ENCODE results near the gene RPS6KL1.
"Not testable (repeated sequence)": the region's sequence is repeated elsewhere in the genome, so short reads cannot be mapped to it uniquely, and the experiment has no call there.

The RPS6KL1 gene

DNA sequence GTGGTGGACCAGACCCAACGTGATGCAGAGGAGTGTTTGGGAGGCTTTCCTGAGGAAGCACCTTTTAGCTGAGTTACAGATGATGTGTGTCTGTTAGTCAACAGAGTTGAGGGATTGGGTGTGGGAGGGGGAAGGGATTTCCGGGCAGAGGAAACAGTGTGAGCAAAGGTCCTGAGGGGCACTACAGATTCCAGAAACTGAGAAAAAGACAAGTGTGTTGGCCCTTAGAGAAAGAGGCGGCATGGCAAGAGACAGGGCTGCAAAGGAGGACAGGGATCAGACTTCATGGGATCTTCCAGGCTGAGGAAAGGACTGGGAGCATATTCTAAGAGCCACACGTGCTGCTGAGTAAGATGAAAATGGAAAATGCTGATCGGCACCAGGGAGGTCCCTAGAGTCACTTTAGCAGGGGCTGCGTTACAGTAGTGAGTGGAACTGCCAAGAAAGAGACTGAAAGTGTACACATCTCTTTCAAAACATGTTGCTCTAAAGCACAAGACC, 9.4 kb upstream of the RPS6KL1 start:
- no peak overlapping the region for H3K27ac ChIP-seq (ENCODE audit: extremely low read depth, low read depth, low read length)
- TF ChIP-seq ZNF623 (tag by site-specific recombination; IDR thresholded peaks at IDR 0.05) (peak; percentile 26; the same call in 1 of the 2 replicates), KLF16 (tag by site-specific recombination; IDR thresholded peaks at IDR 0.05) (no peak)
- ChIA-PET POLR2A (interaction anchor here (0.5 kb wide), 1 partner anchor 9 kb away, joined by 3 read pairs; the partner anchor contains the start of gene RPS6KL1), CTCF (interaction anchor here (0.7 to 1.2 kb wide), 3 partner anchors 9 to 27 kb away, joined by 3 read pairs; partner anchors contain the start of gene RPS6KL1)
- no peak overlapping the region for H3K4me3 ChIP-seq (ENCODE audit: low read depth, low read length)
- H3K4me1 ChIP-seq (ENCODE audit: control insufficient read depth, insufficient read depth, low read length), result no peaks in the 10 kb centered on the region
- H3K36me3 ChIP-seq (ENCODE audit: control insufficient read depth in 2 of 2, insufficient read depth in 1 of 2, low read length in 2 of 2), result no peaks in the 10 kb centered on the region
- H3K9me3 ChIP-seq (ENCODE audit: control insufficient read depth, insufficient read depth, low read depth, low read length), result no peaks in the 10 kb centered on the region

DNA sequence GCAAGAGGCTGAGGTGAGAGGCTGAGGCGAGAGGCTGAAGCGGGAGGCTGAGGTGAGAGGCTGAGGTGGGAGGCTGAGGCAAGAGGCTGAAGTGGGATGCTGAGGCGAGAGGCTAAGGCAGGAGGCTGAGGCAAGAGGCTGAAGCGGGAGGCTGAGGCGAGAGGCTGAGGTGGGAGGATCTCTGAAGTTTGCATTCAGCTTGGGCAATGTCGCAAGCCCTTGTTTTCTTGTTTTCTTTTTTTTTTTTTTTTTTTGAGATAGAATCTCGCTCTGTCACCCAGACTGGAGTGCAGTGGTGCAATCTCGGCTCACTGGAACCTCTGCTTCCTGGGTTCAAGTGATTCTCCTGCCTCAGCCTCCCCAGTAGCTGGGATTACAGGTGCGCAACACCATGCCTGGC, 8.7 kb upstream of the RPS6KL1 start:
- H3K9me3 ChIP-seq (ENCODE audit: control insufficient read depth, insufficient read depth, low read depth, low read length); H3K4me3 ChIP-seq (ENCODE audit: low read depth, low read length); H3K4me1 ChIP-seq (ENCODE audit: control insufficient read depth, insufficient read depth, low read length); H3K36me3 ChIP-seq (ENCODE audit: control insufficient read depth in 2 of 2, insufficient read depth in 1 of 2, low read length in 2 of 2); H3K27ac ChIP-seq (ENCODE audit: extremely low read depth, low read depth, low read length): not testable (repeated sequence)
- ChIA-PET CTCF (interaction anchor here (0.6 to 1.6 kb wide), 4 partner anchors 24 to 156 kb away, joined by 3 to 4 read pairs (median 3); no protein-coding TSS in a partner anchor), POLR2A (interaction anchor here (1.0 kb wide), 1 partner anchor 8 kb away, joined by 4 read pairs; the partner anchor contains the start of gene RPS6KL1)

DNA sequence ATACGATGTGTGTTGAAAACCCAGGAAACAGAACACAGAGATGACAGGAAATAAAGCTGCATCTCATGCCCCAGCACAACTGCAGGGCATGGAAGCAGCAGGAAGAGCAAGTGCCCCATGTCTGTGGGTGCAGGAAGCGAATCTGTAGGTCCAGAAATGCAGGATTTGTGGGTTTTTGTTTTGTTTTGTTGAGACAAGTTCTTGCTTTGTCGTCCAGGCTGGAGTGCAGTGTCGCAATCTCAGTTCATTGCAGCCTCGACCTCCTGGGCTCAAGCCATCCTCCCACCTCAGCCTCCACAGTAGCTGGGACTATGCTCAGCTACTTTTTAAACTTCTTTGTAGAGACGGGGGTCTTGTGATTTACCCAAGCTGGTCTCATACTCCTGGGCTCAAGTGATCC, 6.2 kb upstream of the RPS6KL1 start:
- CTCF ChIA-PET, result interaction anchor here (1.3 to 1.4 kb wide), 2 partner anchors 15 to 159 kb away, joined by 4 to 6 read pairs; no protein-coding TSS in a partner anchor
- Histone ChIP-seq H3K27ac (ENCODE audit: extremely low read depth, low read depth, low read length) (no peak overlapping the region), H3K9me3 (ENCODE audit: control insufficient read depth, insufficient read depth, low read depth, low read length) (no peaks in the 10 kb centered on the region), H3K36me3 (ENCODE audit: control insufficient read depth in 2 of 2, insufficient read depth in 1 of 2, low read length in 2 of 2) (no peaks in the 10 kb centered on the region), H3K4me3 (ENCODE audit: low read depth, low read length) (no peak overlapping the region), H3K4me1 (ENCODE audit: control insufficient read depth, insufficient read depth, low read length) (no peaks in the 10 kb centered on the region)
- TF ChIP-seq ZNF221 (tag by site-specific recombination; IDR thresholded peaks at IDR 0.05; ENCODE audit: borderline replicate concordance) (no peak), ZNF654 (tag by site-specific recombination; IDR thresholded peaks at IDR 0.05; ENCODE audit: low read depth) (no peak), ZNF610 (tag by site-specific recombination; IDR thresholded peaks at IDR 0.05; ENCODE audit: borderline replicate concordance) (no peak), ZNF510 (tag by site-specific recombination; IDR thresholded peaks at IDR 0.05; ENCODE audit: insufficient replicate concordance) (no peak), WT1 (tag by site-specific recombination; IDR thresholded peaks at IDR 0.05) (no peak), KLF1 (tag by site-specific recombination; IDR thresholded peaks at IDR 0.05) (no peak), ZSCAN23 (tag by site-specific recombination; IDR thresholded peaks at IDR 0.05) (no peak), HOXD13 (CRISPR knock-in tag; IDR thresholded peaks at IDR 0.05; ENCODE audit: borderline replicate concordance) (no peak), ZNF416 (tag by site-specific recombination; IDR thresholded peaks at IDR 0.05) (no peak), ZBTB17 (tag by site-specific recombination; IDR thresholded peaks at IDR 0.05) (no peak), ZNF521 (tag by site-specific recombination; IDR thresholded peaks at IDR 0.05) (no peak), HOXA7 (CRISPR knock-in tag; IDR thresholded peaks at IDR 0.05; ENCODE audit: borderline replicate concordance) (no peak)
- TF ChIP-seq, protein P1, sequence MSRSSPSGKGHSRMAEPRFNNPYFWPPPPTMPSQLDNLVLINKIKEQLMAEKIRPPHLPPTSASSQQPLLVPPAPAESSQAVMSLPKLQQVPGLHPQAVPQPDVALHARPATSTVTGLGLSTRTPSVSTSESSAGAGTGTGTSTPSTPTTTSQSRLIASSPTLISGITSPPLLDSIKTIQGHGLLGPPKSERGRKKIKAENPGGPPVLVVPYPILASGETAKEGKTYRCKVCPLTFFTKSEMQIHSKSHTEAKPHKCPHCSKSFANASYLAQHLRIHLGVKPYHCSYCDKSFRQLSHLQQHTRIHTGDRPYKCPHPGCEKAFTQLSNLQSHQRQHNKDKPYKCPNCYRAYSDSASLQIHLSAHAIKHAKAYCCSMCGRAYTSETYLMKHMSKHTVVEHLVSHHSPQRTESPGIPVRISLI (tag by site-specific recombination; IDR thresholded peaks at IDR 0.05), result no peak
- TF ChIP-seq, protein P2, sequence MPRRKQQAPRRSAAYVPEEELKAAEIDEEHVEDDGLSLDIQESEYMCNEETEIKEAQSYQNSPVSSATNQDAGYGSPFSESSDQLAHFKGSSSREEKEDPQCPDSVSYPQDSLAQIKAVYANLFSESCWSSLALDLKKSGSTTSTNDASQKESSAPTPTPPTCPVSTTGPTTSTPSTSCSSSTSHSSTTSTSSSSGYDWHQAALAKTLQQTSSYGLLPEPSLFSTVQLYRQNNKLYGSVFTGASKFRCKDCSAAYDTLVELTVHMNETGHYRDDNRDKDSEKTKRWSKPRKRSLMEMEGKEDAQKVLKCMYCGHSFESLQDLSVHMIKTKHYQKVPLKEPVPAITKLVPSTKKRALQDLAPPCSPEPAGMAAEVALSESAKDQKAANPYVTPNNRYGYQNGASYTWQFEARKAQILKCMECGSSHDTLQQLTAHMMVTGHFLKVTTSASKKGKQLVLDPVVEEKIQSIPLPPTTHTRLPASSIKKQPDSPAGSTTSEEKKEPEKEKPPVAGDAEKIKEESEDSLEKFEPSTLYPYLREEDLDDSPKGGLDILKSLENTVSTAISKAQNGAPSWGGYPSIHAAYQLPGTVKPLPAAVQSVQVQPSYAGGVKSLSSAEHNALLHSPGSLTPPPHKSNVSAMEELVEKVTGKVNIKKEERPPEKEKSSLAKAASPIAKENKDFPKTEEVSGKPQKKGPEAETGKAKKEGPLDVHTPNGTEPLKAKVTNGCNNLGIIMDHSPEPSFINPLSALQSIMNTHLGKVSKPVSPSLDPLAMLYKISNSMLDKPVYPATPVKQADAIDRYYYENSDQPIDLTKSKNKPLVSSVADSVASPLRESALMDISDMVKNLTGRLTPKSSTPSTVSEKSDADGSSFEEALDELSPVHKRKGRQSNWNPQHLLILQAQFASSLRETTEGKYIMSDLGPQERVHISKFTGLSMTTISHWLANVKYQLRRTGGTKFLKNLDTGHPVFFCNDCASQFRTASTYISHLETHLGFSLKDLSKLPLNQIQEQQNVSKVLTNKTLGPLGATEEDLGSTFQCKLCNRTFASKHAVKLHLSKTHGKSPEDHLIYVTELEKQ (tag by site-specific recombination; IDR thresholded peaks at IDR 0.05; ENCODE audit: borderline replicate concordance), result no peak
- TF ChIP-seq, protein P3, sequence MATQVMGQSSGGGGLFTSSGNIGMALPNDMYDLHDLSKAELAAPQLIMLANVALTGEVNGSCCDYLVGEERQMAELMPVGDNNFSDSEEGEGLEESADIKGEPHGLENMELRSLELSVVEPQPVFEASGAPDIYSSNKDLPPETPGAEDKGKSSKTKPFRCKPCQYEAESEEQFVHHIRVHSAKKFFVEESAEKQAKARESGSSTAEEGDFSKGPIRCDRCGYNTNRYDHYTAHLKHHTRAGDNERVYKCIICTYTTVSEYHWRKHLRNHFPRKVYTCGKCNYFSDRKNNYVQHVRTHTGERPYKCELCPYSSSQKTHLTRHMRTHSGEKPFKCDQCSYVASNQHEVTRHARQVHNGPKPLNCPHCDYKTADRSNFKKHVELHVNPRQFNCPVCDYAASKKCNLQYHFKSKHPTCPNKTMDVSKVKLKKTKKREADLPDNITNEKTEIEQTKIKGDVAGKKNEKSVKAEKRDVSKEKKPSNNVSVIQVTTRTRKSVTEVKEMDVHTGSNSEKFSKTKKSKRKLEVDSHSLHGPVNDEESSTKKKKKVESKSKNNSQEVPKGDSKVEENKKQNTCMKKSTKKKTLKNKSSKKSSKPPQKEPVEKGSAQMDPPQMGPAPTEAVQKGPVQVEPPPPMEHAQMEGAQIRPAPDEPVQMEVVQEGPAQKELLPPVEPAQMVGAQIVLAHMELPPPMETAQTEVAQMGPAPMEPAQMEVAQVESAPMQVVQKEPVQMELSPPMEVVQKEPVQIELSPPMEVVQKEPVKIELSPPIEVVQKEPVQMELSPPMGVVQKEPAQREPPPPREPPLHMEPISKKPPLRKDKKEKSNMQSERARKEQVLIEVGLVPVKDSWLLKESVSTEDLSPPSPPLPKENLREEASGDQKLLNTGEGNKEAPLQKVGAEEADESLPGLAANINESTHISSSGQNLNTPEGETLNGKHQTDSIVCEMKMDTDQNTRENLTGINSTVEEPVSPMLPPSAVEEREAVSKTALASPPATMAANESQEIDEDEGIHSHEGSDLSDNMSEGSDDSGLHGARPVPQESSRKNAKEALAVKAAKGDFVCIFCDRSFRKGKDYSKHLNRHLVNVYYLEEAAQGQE (tag by site-specific recombination; IDR thresholded peaks at IDR 0.05), result no peak
- POLR2A ChIA-PET, result no interaction called here
